ENCODE measurements around the gene PHYKPL.
"Not testable (repeated sequence)": the region's sequence is repeated elsewhere in the genome, so short reads cannot be mapped to it uniquely, and the experiment has no call there.

Gene PHYKPL

GRCh38 chr5:178238711-178239592 is 6.3 kb upstream of the PHYKPL start:
- no peak for DNase-seq (ENCODE audit: low read depth)

GRCh38 chr5:178238313-178238635 is 5.7 kb upstream of the PHYKPL start:
- DNase-seq (ENCODE audit: low read depth) = no peak

- DNase-seq (ENCODE audit: low read depth) = no peak
Observed at GRCh38 chr5:178237431-178238312, 5.1 kb upstream of the PHYKPL start.

GRCh38 chr5:178236679-178237078 is 4.1 kb upstream of the PHYKPL start:
- DNase-seq (ENCODE audit: low read depth) = no peak

- DNase-seq (ENCODE audit: low read depth) = no peak
Observed at GRCh38 chr5:178236126-178236525, 3.5 kb upstream of the PHYKPL start.

- no peak for DNase-seq (ENCODE audit: low read depth)
Observed at GRCh38 chr5:178235588-178235974, 3.0 kb upstream of the PHYKPL start.

- DNase-seq (ENCODE audit: low read depth) = peak; percentile 68
Observed at GRCh38 chr5:178234750-178235587, 2.4 kb upstream of the PHYKPL start.

GRCh38 chr5:178234121-178234749 is 1.6 kb upstream of the PHYKPL start:
- no peak for DNase-seq (ENCODE audit: low read depth)

GRCh38 chr5:178232920-178233429 is 373 bp upstream of the PHYKPL start:
- DNase-seq (ENCODE audit: low read depth) = no peak

- DNase-seq (ENCODE audit: low read depth) = no peak
Observed at GRCh38 chr5:178231539-178232123, 971 bp downstream of the PHYKPL start.

GRCh38 chr5:178230879-178231538 is 1.6 kb downstream of the PHYKPL start:
- no peak for DNase-seq (ENCODE audit: low read depth)

- no peak for DNase-seq (ENCODE audit: low read depth)
Observed at GRCh38 chr5:178229861-178230260, 2.7 kb downstream of the PHYKPL start.

- not testable (repeated sequence) for DNase-seq (ENCODE audit: low read depth)
Observed at GRCh38 chr5:178229111-178229510, 3.5 kb downstream of the PHYKPL start.

GRCh38 chr5:178228609-178229008 is 4.0 kb downstream of the PHYKPL start:
- no peak for DNase-seq (ENCODE audit: low read depth)

- no peak for DNase-seq (ENCODE audit: low read depth)
Observed at GRCh38 chr5:178227929-178228328, 4.7 kb downstream of the PHYKPL start.

GRCh38 chr5:178227138-178227659 is 5.4 kb downstream of the PHYKPL start:
- DNase-seq (ENCODE audit: low read depth) = no peak

GRCh38 chr5:178225174-178225573 is 7.4 kb downstream of the PHYKPL start:
- DNase-seq (ENCODE audit: low read depth) = no peak

GRCh38 chr5:178224403-178224802 is 8.2 kb downstream of the PHYKPL start:
- no peak for DNase-seq (ENCODE audit: low read depth)

GRCh38 chr5:178223828-178224335 is 8.7 kb downstream of the PHYKPL start:
- DNase-seq (ENCODE audit: low read depth) = no peak

- DNase-seq (ENCODE audit: low read depth) = no peak
Observed at GRCh38 chr5:178223196-178223773, 9.3 kb downstream of the PHYKPL start.
